Liver (tissue), 9 donors: ENCODE results near the gene ARHGEF28. TPM values are rescaled to one million over a fixed set of nuclear protein-coding genes. Genes with fewer than 3 reads are reported as not detected.

Source experiments
- DNase-seq: peaks from one replicate; pipeline ENCODE4 v3.0.0-alpha.2; 2017; ENCODE audit warnings: low spot score
- H3K27ac ChIP-seq, 2 donors: one replicate each; pipeline ENCODE4 v1.7.0; 2013; ENCODE audit warnings: inconsistent platforms in 2 of 2, low read length in 2 of 2, control low read depth in 1 of 2, low read depth in 1 of 2, mild to moderate bottlenecking in 1 of 2
- H3K27me3 ChIP-seq, 4 donors: one replicate each; pipeline versions ENCODE4 v1.6.1 to v1.7.0; 2013; ENCODE audit warnings: low read length in 3 of 4, inconsistent platforms in 1 of 4, mild to moderate bottlenecking in 1 of 4, moderate library complexity in 1 of 4; ENCODE audit not compliant: control insufficient read depth in 4 of 4, insufficient read depth in 4 of 4
- H3K36me3 ChIP-seq, 4 donors: one replicate each; pipeline versions ENCODE4 v1.6.1 to v1.7.0; 2013; ENCODE audit warnings: low read length in 3 of 4, mild to moderate bottlenecking in 3 of 4, low read depth in 1 of 4, moderate library complexity in 1 of 4; ENCODE audit not compliant: control insufficient read depth in 4 of 4, insufficient read depth in 3 of 4
- H3K4me1 ChIP-seq, 4 donors: one replicate each; pipeline versions ENCODE4 v1.6.1 to v1.7.0; 2013; ENCODE audit warnings: low read length in 3 of 4, mild to moderate bottlenecking in 3 of 4, moderate library complexity in 1 of 4; ENCODE audit not compliant: control insufficient read depth in 4 of 4, insufficient read depth in 4 of 4
- H3K4me3 ChIP-seq, 3 donors: one replicate each; pipeline versions ENCODE4 v1.6.1 to v1.7.0; 2013; ENCODE audit warnings: low read length in 3 of 3, control low read depth in 1 of 3, low read depth in 1 of 3, mild to moderate bottlenecking in 1 of 3
- H3K9ac ChIP-seq, 2 donors: one replicate each; pipeline ENCODE4 v1.7.0; 2013; ENCODE audit warnings: low read length in 2 of 2, mild to moderate bottlenecking in 2 of 2, moderate library complexity in 2 of 2, control low read depth in 1 of 2, low read depth in 1 of 2
- H3K9me3 ChIP-seq, 4 donors: one replicate each; pipeline versions ENCODE4 v1.6.1 to v1.7.0; 2013; ENCODE audit warnings: low read length in 3 of 4; ENCODE audit not compliant: control insufficient read depth in 4 of 4
- EGR1 ChIP-seq, 2 donors: IDR thresholded peaks; 2 replicates each; pipeline ENCODE4 v1.6.1; 2016 to 2018; ENCODE audit warnings: antibody characterized with exemption in 2 of 2, low read depth in 2 of 2
- FOXA1 ChIP-seq: IDR thresholded peaks from 2 replicates; pipeline ENCODE4 v1.6.1; 2016; ENCODE audit warnings: antibody characterized with exemption
- FOXA2 ChIP-seq: IDR thresholded peaks from 2 replicates; pipeline ENCODE4 v1.6.1; 2016; ENCODE audit warnings: antibody characterized with exemption
- GABPA ChIP-seq, 2 donors: IDR thresholded peaks in 1 of 2; conservative IDR thresholded peaks in 1 of 2; 2 replicates each; pipeline ENCODE4 v1.6.1; 2016; ENCODE audit warnings: antibody characterized with exemption in 2 of 2, mild to moderate bottlenecking in 1 of 2, moderate library complexity in 1 of 2
- HNF4A ChIP-seq, 2 donors: conservative IDR thresholded peaks; 2 replicates each; pipeline ENCODE4 v1.6.1; 2016; ENCODE audit warnings: antibody characterized with exemption in 2 of 2, mild to moderate bottlenecking in 2 of 2
- HNF4G ChIP-seq: IDR thresholded peaks from 2 replicates; pipeline ENCODE4 v1.6.1; 2016; ENCODE audit warnings: antibody characterized with exemption
- NR2F2 ChIP-seq: IDR thresholded peaks from 2 replicates; pipeline ENCODE4 v1.6.1; 2016; ENCODE audit warnings: antibody characterized with exemption
- RAD21 ChIP-seq, 2 donors: IDR thresholded peaks; 2 replicates each; pipeline ENCODE4 v1.6.1; 2016; ENCODE audit warnings: antibody characterized with exemption in 2 of 2, mild to moderate bottlenecking in 2 of 2
- RXRA ChIP-seq, 2 donors: IDR thresholded peaks; 2 replicates each; pipeline ENCODE4 v1.6.1; 2017 to 2018; ENCODE audit warnings: antibody characterized with exemption in 2 of 2, mild to moderate bottlenecking in 1 of 2
- SP1 ChIP-seq: IDR thresholded peaks from 2 replicates; pipeline ENCODE4 v1.6.1; 2018; ENCODE audit warnings: antibody characterized with exemption, mild to moderate bottlenecking
- YY1 ChIP-seq: IDR thresholded peaks from 2 replicates; pipeline ENCODE4 v1.6.1; 2016; ENCODE audit warnings: antibody characterized with exemption, mild to moderate bottlenecking
- WGBS: extraction: QIAGEN DNeasy Blood & Tissue Kit; methylation state at CpG from one replicate; pipeline ENCODE4 v1.1.7; 2013; 5-methylcytosine and 5-hydroxymethylcytosine counted together
- polyA plus RNA-seq, 2 donors: library from polyadenylated mRNA; stranded (reverse) in 1 of 2; unstranded in 1 of 2; fragments of 200-250 nt in 1 of 2; fragments of >200 nt in 1 of 2; fragmentation: Nextera tagmentation in 1 of 2; extraction: Ambion mirVana in 1 of 2; gene quantifications; one replicate each; pipeline versions ENCODE4 v1.2.1 to v1.2.3, GENCODE V29; 2013 to 2015
- total RNA-seq, 2 donors: library from RNA; depleted of rRNA; stranded (reverse); fragments of >200 nt; gene quantifications; one replicate each; pipeline ENCODE4 v1.2.3, GENCODE V29; 2014
- TF ChIP-seq, protein P1 (sequence below): IDR thresholded peaks from 2 replicates; pipeline ENCODE4 v1.6.1; 2016; ENCODE audit warnings: antibody characterized with exemption
- TF ChIP-seq, protein P2 (sequence below): IDR thresholded peaks from 2 replicates; pipeline ENCODE4 v1.6.1; 2016; ENCODE audit warnings: antibody characterized with exemption, mild to moderate bottlenecking
- donor health status: healthy.
- donor health status: healthy.
- donor health status: healthy.
- donor health status: healthy.
- donor health status: healthy.

The ARHGEF28 gene
- total and polyA plus RNA-seq, 4 donors = 1.6 to 13.9 (median 3.6) TPM

DNA sequence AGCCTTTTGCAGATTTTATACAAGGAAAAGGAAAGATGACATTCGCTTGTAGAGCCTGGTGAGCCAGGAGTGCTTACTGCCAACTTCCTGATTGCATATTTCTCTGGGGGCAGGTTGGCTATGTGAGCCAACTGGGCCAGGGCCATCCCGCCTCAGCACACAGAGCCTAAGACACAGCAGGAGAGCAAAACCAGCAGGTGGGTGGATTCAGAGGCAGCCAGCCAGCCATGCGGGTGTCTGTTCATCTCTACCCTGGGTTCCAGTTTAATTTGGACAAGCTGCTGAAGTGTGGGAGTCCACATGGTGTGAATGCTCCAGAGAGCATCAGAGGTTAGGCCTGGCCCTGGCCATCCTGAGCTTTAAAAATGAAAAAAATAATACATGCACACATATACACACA lies 291.4 kb downstream of the ARHGEF28 start:
- DNase-seq = no peak
- Histone ChIP-seq H3K4me3 (no peak overlapping the region), H3K36me3 (no peaks in the 10 kb centered on the region), H3K27me3 (no peaks in the 10 kb centered on the region), H3K27ac (peak overlapping the region in 1 of 2 donors; percentile 9), H3K4me1 (peaks cover 4 to 20% (median 14%) of the 10 kb centered on the region in 4 donors), H3K9ac (no peak overlapping the region), H3K9me3 (no peaks in the 10 kb centered on the region)
- TF ChIP-seq FOXA2 (no peak), RAD21 (IDR thresholded peaks at IDR 0.05) (peak in 1 of 2 donors; percentile 25), RXRA (IDR thresholded peaks at IDR 0.05) (peak; percentile 35 to 72), HNF4A (conservative IDR thresholded peaks at IDR 0.05) (peak in 1 of 2 donors; percentile 45), SP1 (peak; percentile 19), GABPA (IDR thresholded peaks at IDR 0.05 in 1 of 2, conservative IDR thresholded peaks at IDR 0.05 in 1 of 2) (no peak), YY1 (peak; percentile 19), NR2F2 (no peak), EGR1 (IDR thresholded peaks at IDR 0.05; ENCODE audit: low read depth in 2 of 2) (peak in 1 of 2 donors; percentile 38)
- TF ChIP-seq, protein P1, sequence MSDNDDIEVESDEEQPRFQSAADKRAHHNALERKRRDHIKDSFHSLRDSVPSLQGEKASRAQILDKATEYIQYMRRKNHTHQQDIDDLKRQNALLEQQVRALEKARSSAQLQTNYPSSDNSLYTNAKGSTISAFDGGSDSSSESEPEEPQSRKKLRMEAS = peak; percentile 51
- TF ChIP-seq, protein P2, sequence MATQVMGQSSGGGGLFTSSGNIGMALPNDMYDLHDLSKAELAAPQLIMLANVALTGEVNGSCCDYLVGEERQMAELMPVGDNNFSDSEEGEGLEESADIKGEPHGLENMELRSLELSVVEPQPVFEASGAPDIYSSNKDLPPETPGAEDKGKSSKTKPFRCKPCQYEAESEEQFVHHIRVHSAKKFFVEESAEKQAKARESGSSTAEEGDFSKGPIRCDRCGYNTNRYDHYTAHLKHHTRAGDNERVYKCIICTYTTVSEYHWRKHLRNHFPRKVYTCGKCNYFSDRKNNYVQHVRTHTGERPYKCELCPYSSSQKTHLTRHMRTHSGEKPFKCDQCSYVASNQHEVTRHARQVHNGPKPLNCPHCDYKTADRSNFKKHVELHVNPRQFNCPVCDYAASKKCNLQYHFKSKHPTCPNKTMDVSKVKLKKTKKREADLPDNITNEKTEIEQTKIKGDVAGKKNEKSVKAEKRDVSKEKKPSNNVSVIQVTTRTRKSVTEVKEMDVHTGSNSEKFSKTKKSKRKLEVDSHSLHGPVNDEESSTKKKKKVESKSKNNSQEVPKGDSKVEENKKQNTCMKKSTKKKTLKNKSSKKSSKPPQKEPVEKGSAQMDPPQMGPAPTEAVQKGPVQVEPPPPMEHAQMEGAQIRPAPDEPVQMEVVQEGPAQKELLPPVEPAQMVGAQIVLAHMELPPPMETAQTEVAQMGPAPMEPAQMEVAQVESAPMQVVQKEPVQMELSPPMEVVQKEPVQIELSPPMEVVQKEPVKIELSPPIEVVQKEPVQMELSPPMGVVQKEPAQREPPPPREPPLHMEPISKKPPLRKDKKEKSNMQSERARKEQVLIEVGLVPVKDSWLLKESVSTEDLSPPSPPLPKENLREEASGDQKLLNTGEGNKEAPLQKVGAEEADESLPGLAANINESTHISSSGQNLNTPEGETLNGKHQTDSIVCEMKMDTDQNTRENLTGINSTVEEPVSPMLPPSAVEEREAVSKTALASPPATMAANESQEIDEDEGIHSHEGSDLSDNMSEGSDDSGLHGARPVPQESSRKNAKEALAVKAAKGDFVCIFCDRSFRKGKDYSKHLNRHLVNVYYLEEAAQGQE = no peak
- 33% methylated on average over 3 of the region's 3 CpGs for WGBS

DNA sequence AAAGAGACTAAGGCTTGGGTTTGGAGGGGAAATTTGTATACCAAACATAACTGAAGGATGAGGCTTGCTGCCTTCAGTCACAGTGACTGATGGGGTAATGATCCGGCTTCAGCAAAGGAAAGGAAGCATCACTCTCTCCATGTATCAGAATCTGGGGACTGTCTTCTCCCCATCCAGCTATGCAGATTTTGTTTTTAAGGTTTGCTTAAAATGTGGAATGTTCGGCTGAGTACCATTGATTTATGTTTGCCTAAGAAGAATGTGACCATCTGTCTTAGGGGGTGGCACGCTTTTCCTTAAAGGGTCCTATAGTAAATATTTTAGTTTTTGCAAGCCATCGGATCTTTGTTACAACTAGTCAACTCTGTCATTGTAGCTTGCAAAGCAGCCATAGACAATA lies 291.9 kb downstream of the ARHGEF28 start:
- no peak overlapping the region for H3K9ac ChIP-seq
- H3K27ac ChIP-seq = no peak overlapping the region
- H3K27me3 ChIP-seq = no peaks in the 10 kb centered on the region
- 94% methylated on average over 4 of the region's 4 CpGs for WGBS
- H3K36me3 ChIP-seq = no peaks in the 10 kb centered on the region
- H3K4me3 ChIP-seq = no peak overlapping the region
- H3K9me3 ChIP-seq = no peaks in the 10 kb centered on the region
- no peak for DNase-seq
- H3K4me1 ChIP-seq = peaks cover 4 to 20% (median 14%) of the 10 kb centered on the region in 4 donors
- TF ChIP-seq SP1 = no peak
- TF ChIP-seq HNF4A (conservative IDR thresholded peaks at IDR 0.05) = no peak
- no peak for TF ChIP-seq FOXA1

DNA sequence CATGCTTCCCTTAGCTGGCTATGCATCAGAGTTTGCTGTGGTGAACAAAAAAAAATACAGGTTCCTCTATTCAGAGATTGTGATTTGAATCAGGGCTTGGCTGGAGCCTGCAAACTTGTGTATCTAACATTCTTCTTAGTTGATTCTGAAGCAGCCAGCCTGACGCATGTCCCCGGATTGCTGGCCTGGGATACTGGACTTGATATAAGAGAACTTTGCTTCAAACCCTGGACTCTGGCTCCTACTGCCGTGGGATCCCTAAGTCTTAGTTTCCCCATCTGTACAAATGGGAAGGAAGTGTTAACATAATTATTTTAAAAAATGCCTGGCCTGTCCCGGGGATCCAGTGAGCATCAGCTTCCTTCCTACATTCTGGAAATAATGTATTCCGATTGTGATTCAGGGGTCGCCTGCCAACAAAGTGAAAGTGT lies 292.8 kb downstream of the ARHGEF28 start:
- WGBS = 77% methylated on average over 6 of the region's 6 CpGs
- Histone ChIP-seq H3K4me1 (peaks cover 4 to 20% (median 14%) of the 10 kb centered on the region in 4 donors), H3K36me3 (no peaks in the 10 kb centered on the region), H3K4me3 (no peak overlapping the region), H3K9ac (no peak overlapping the region), H3K27ac (no peak overlapping the region), H3K27me3 (no peaks in the 10 kb centered on the region), H3K9me3 (no peaks in the 10 kb centered on the region)
- no peak for DNase-seq
- no peak for TF ChIP-seq RXRA (IDR thresholded peaks at IDR 0.05)
- TF ChIP-seq HNF4G = no peak
- no peak for TF ChIP-seq GABPA (IDR thresholded peaks at IDR 0.05 in 1 of 2, conservative IDR thresholded peaks at IDR 0.05 in 1 of 2)
- no peak for TF ChIP-seq RAD21 (IDR thresholded peaks at IDR 0.05)
- TF ChIP-seq FOXA1 = no peak
